ENCODE results near the gene TBC1D21.

GRCh38 chr15:73866481-73866880 is 6.9 kb upstream of the TBC1D21 start:
- TF ChIP-seq CTCF (IDR thresholded peaks at IDR 0.05) (no peak), EP300 (IDR thresholded peaks at IDR 0.05) (no peak)

Data from gastroesophageal sphincter (tissue), 3 donors.